ENCODE results near the gene NUFIP1. TPM values are rescaled to one million over a fixed set of nuclear protein-coding genes. Genes with fewer than 3 reads are reported as not detected.

The NUFIP1 gene
- total and polyA plus RNA-seq, 2 experiments from 2014 or later, result 7.7 to 23.9 TPM

GRCh38 chr13:44903574-44903985, 85.7 kb downstream of the NUFIP1 start:
- no peak for ATAC-seq
- TF ChIP-seq EZH2 (IDR thresholded peaks at IDR 0.05; ENCODE audit: low read depth, unreplicated experiment), result no peak
- TF ChIP-seq, protein P1, sequence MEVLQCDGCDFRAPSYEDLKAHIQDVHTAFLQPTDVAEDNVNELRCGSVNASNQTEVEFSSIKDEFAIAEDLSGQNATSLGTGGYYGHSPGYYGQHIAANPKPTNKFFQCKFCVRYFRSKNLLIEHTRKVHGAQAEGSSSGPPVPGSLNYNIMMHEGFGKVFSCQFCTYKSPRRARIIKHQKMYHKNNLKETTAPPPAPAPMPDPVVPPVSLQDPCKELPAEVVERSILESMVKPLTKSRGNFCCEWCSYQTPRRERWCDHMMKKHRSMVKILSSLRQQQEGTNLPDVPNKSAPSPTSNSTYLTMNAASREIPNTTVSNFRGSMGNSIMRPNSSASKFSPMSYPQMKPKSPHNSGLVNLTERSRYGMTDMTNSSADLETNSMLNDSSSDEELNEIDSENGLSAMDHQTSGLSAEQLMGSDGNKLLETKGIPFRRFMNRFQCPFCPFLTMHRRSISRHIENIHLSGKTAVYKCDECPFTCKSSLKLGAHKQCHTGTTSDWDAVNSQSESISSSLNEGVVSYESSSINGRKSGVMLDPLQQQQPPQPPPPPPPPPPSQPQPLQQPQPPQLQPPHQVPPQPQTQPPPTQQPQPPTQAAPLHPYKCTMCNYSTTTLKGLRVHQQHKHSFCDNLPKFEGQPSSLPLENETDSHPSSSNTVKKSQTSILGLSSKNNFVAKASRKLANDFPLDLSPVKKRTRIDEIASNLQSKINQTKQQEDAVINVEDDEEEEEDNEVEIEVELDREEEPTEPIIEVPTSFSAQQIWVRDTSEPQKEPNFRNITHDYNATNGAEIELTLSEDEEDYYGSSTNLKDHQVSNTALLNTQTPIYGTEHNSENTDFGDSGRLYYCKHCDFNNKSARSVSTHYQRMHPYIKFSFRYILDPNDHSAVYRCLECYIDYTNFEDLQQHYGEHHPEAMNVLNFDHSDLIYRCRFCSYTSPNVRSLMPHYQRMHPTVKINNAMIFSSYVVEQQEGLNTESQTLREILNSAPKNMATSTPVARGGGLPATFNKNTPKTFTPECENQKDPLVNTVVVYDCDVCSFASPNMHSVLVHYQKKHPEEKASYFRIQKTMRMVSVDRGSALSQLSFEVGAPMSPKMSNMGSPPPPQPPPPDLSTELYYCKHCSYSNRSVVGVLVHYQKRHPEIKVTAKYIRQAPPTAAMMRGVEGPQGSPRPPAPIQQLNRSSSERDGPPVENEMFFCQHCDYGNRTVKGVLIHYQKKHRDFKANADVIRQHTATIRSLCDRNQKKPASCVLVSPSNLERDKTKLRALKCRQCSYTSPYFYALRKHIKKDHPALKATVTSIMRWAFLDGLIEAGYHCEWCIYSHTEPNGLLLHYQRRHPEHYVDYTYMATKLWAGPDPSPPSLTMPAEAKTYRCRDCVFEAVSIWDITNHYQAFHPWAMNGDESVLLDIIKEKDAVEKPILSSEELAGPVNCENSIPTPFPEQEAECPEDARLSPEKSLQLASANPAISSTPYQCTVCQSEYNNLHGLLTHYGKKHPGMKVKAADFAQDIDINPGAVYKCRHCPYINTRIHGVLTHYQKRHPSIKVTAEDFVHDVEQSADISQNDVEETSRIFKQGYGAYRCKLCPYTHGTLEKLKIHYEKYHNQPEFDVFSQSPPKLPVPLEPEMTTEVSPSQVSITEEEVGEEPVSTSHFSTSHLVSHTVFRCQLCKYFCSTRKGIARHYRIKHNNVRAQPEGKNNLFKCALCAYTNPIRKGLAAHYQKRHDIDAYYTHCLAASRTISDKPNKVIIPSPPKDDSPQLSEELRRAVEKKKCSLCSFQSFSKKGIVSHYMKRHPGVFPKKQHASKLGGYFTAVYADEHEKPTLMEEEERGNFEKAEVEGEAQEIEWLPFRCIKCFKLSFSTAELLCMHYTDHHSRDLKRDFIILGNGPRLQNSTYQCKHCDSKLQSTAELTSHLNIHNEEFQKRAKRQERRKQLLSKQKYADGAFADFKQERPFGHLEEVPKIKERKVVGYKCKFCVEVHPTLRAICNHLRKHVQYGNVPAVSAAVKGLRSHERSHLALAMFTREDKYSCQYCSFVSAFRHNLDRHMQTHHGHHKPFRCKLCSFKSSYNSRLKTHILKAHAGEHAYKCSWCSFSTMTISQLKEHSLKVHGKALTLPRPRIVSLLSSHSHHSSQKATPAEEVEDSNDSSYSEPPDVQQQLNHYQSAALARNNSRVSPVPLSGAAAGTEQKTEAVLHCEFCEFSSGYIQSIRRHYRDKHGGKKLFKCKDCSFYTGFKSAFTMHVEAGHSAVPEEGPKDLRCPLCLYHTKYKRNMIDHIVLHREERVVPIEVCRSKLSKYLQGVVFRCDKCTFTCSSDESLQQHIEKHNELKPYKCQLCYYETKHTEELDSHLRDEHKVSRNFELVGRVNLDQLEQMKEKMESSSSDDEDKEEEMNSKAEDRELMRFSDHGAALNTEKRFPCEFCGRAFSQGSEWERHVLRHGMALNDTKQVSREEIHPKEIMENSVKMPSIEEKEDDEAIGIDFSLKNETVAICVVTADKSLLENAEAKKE (CRISPR knock-in tag; IDR thresholded peaks at IDR 0.05), result no peak
- no peak for TF ChIP-seq STAT1 (IDR thresholded peaks at IDR 0.05; ENCODE audit: unreplicated experiment)
- no peak for TF ChIP-seq JUNB (IDR thresholded peaks at IDR 0.05; ENCODE audit: unreplicated experiment)
- no peak for TF ChIP-seq ZNF114 (CRISPR knock-in tag; IDR thresholded peaks at IDR 0.05)
- no peak for TF ChIP-seq CTCF (conservative IDR thresholded peaks at IDR 0.05; ENCODE audit: low read depth in 2 of 2)
- TF ChIP-seq ZNF331 (CRISPR knock-in tag; IDR thresholded peaks at IDR 0.05; ENCODE audit: low read depth), result no peak
- no peak for TF ChIP-seq REST (IDR thresholded peaks at IDR 0.05; ENCODE audit: unreplicated experiment)
- no peak for TF ChIP-seq POLR2AphosphoS5 (IDR thresholded peaks at IDR 0.05; ENCODE audit: low read depth)
- TF ChIP-seq ETS1 (IDR thresholded peaks at IDR 0.05), result no peak
- TF ChIP-seq CREB1 (CRISPR knock-in tag; IDR thresholded peaks at IDR 0.05; ENCODE audit: low read depth), result no peak
- TF ChIP-seq EZH2phosphoT487 (IDR thresholded peaks at IDR 0.05; ENCODE audit: unreplicated experiment), result no peak
- H4K20me1 ChIP-seq (replicated peaks; ENCODE audit: insufficient read depth), result no peaks in the 10 kb centered on the region
- H3K4me1 Mint-ChIP-seq, result peaks cover 27% of the 10 kb centered on the region
- no peak for DNase-seq (ENCODE audit: low spot score)
- no peak overlapping the region for H3K4me2 ChIP-seq
- peaks cover 8% of the 10 kb centered on the region for H3K9me2 ChIP-seq (ENCODE audit: insufficient read depth)
- no peaks in the 10 kb centered on the region for H3F3A ChIP-seq (replicated peaks; ENCODE audit: low read depth)
- H3K4me1 ChIP-seq (ENCODE audit: insufficient read depth), result peaks cover 6% of the 10 kb centered on the region
- no peaks in the 10 kb centered on the region for H3K36me3 Mint-ChIP-seq (ENCODE audit: low read depth)
- no peak overlapping the region for H3K27ac Mint-ChIP-seq
- no peaks in the 10 kb centered on the region for H3K27me3 ChIP-seq (ENCODE audit: insufficient read depth)
- no peaks in the 10 kb centered on the region for H3K79me2 ChIP-seq (replicated peaks; ENCODE audit: insufficient read depth)
- peak overlapping the region; percentile 33; the same call in 1 of the 2 replicates for H2AFZ ChIP-seq
- H3K4me3 ChIP-seq, result no peak overlapping the region
- H3K27ac ChIP-seq (ENCODE audit: low read depth), result no peak overlapping the region
- no peaks in the 10 kb centered on the region for H3K36me3 ChIP-seq (ENCODE audit: insufficient read depth)
- no peaks in the 10 kb centered on the region; the same call in 2 of the 3 replicates for H3K9me3 Mint-ChIP-seq
- H3K27me3 Mint-ChIP-seq (ENCODE audit: insufficient read depth, low read depth, poor library complexity), result peaks cover 7% of the 10 kb centered on the region
- no peak overlapping the region for H3K4me3 Mint-ChIP-seq
